Motor neuron (in vitro differentiated cells): Measurements from ENCODE around the gene WTIP. TPM values are rescaled to one million over a fixed set of nuclear protein-coding genes. Genes with fewer than 3 reads are reported as not detected.

Experiments
- total RNA-seq, 8 experiments: library from RNA; unstranded; fragments of 300-600 nt; gene quantifications; 2 replicates each; pipeline versions ENCODE4 v1.2.3 to v1.2.4, GENCODE V29; 2022

The WTIP gene
- total RNA-seq, 8 experiments from 2014 or later, result 1.3 to 14.3 (median 3.2) TPM

Other genes starting within 250 kb of the WTIP start
- gene GARRE1, start 227.2 kb upstream of the WTIP start, total RNA-seq, result 10 to 100 TPM in 6 of 8 experiments, 1 to 10 TPM in 2; 5.9 to 23.2 (median 16.3) TPM
- 100 to 1,000 TPM; 124 to 391 (median 200) TPM for gene GPI, start 116.6 kb upstream of the WTIP start, total RNA-seq
- 10 to 100 TPM; 13.3 to 27.6 (median 18.1) TPM for gene PDCD2L, start 77.4 kb upstream of the WTIP start, total RNA-seq
- gene UBA2, start 53.4 kb upstream of the WTIP start, total RNA-seq, result 100 to 1,000 TPM in 6 of 8 experiments, 10 to 100 TPM in 2; 62.3 to 135 (median 107) TPM
- 1 to 10 TPM in 3 of 8 experiments, under 1 TPM in 4, not detected in 1; 0.05 to 2.3 (median 0.47) TPM for gene SCGB2B2, start 195.4 kb downstream of the WTIP start, total RNA-seq
- 10 to 100 TPM; 32.0 to 51.6 (median 43.6) TPM for gene ZNF302, start 195.9 kb downstream of the WTIP start, total RNA-seq